ENCODE results near the gene FSCN2. TPM values are rescaled to one million over a fixed set of nuclear protein-coding genes. Genes with fewer than 3 reads are reported as not detected.

FSCN2 gene
- total and polyA plus RNA-seq, 10 of the 15 experiments (the other 5 are each of a cell fraction or from before 2014, with no cell fraction given), result 0.12 to 2.1 (median 0.65) TPM; not detected in 3

DNA sequence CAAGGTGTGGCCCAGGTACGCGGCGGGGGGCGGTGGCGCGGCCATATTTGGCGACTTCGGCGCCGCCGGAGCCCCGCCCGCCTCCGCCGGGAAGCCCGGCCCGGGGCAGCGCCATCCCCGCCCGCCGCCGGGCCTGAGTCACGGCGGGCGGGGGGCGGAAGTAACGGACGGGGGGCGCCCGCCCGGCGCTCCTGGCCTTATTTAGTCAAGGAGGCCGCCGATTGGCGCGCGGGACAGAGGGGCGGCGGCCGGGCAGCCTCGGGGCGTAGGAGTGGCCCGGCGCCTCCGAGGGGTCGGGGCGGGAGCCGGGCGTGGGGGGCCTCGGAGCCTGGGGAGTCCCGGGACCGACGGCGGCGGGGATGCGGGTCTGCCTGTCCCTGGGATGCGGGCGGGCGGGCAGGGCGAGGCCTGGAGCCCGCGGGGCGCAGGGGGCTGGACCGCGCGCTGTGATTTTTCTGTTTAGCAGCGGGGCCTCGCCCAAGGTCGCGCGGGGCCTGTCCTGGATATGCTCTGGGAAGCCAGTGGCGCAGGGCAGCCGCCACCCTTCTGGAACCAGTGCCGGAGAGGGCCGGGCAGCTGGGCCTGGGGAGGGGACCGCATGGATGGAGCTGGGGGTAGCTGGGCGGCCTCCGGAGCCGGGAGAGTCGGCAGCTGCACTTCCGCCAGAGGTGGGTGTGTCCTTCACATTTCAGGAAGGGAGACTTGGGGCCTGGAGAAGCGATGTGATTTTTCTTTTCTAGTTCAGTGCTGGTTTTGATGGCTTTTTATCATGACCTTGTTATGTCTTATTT is 13.2 kb upstream of the FSCN2 start (continued):
- TF ChIP-seq, protein P1, sequence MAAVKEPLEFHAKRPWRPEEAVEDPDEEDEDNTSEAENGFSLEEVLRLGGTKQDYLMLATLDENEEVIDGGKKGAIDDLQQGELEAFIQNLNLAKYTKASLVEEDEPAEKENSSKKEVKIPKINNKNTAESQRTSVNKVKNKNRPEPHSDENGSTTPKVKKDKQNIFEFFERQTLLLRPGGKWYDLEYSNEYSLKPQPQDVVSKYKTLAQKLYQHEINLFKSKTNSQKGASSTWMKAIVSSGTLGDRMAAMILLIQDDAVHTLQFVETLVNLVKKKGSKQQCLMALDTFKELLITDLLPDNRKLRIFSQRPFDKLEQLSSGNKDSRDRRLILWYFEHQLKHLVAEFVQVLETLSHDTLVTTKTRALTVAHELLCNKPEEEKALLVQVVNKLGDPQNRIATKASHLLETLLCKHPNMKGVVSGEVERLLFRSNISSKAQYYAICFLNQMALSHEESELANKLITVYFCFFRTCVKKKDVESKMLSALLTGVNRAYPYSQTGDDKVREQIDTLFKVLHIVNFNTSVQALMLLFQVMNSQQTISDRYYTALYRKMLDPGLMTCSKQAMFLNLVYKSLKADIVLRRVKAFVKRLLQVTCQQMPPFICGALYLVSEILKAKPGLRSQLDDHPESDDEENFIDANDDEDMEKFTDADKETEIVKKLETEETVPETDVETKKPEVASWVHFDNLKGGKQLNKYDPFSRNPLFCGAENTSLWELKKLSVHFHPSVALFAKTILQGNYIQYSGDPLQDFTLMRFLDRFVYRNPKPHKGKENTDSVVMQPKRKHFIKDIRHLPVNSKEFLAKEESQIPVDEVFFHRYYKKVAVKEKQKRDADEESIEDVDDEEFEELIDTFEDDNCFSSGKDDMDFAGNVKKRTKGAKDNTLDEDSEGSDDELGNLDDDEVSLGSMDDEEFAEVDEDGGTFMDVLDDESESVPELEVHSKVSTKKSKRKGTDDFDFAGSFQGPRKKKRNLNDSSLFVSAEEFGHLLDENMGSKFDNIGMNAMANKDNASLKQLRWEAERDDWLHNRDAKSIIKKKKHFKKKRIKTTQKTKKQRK (IDR thresholded peaks at IDR 0.05; ENCODE audit: low read depth, low read length), result no peak
- peak; percentile 53; the same call in 1 of the 2 replicates for TF ChIP-seq TCF12 (IDR thresholded peaks at IDR 0.05; ENCODE audit: low read depth, low read length)
- TF ChIP-seq LARP7 (IDR thresholded peaks at IDR 0.05), result peak; percentile 20; the same call in 1 of the 2 replicates
- no peak for TF ChIP-seq ZNF24 (IDR thresholded peaks at IDR 0.05)
- TF ChIP-seq, protein P2, sequence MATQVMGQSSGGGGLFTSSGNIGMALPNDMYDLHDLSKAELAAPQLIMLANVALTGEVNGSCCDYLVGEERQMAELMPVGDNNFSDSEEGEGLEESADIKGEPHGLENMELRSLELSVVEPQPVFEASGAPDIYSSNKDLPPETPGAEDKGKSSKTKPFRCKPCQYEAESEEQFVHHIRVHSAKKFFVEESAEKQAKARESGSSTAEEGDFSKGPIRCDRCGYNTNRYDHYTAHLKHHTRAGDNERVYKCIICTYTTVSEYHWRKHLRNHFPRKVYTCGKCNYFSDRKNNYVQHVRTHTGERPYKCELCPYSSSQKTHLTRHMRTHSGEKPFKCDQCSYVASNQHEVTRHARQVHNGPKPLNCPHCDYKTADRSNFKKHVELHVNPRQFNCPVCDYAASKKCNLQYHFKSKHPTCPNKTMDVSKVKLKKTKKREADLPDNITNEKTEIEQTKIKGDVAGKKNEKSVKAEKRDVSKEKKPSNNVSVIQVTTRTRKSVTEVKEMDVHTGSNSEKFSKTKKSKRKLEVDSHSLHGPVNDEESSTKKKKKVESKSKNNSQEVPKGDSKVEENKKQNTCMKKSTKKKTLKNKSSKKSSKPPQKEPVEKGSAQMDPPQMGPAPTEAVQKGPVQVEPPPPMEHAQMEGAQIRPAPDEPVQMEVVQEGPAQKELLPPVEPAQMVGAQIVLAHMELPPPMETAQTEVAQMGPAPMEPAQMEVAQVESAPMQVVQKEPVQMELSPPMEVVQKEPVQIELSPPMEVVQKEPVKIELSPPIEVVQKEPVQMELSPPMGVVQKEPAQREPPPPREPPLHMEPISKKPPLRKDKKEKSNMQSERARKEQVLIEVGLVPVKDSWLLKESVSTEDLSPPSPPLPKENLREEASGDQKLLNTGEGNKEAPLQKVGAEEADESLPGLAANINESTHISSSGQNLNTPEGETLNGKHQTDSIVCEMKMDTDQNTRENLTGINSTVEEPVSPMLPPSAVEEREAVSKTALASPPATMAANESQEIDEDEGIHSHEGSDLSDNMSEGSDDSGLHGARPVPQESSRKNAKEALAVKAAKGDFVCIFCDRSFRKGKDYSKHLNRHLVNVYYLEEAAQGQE (IDR thresholded peaks at IDR 0.05; ENCODE audit: low read depth, low read length), result no peak; the same call in 1 of the 2 replicates
- no peak for TF ChIP-seq MEF2B (IDR thresholded peaks at IDR 0.05; ENCODE audit: partially characterized antibody, poor library complexity, severe bottlenecking)
- TF ChIP-seq ASH2L (IDR thresholded peaks at IDR 0.05; ENCODE audit: borderline replicate concordance, low read depth), result no peak
- peak; percentile 44; the same call in 1 of the 2 replicates for TF ChIP-seq TAF1 (IDR thresholded peaks at IDR 0.05; ENCODE audit: borderline replicate concordance, low read depth, low read length)
- peak; percentile 87 for TF ChIP-seq POLR2AphosphoS5 (IDR thresholded peaks at IDR 0.05; ENCODE audit: low read length)
- TF ChIP-seq PAX8 (IDR thresholded peaks at IDR 0.05), result no peak
- TF ChIP-seq TCF3 (IDR thresholded peaks at IDR 0.05; ENCODE audit: borderline replicate concordance, insufficient read depth, low read depth, low read length), result 0 out of 2 replicates have a peak, but pooled peaks have one; percentile 16
- peak; percentile 20 to 80; a peak in 3 of 4 replicates for TF ChIP-seq BHLHE40 (IDR thresholded peaks at IDR 0.05; ENCODE audit: borderline replicate concordance in 1 of 2, low read depth in 2 of 2, low read length in 1 of 2)
- no peak for TF ChIP-seq SMC3 (IDR thresholded peaks at IDR 0.05; ENCODE audit: borderline replicate concordance, low read length)
- TF ChIP-seq GABPA (IDR thresholded peaks at IDR 0.05; ENCODE audit: low read depth), result no peak

Measured in GM12878 (cell line).